GM19397 (cell line): ENCODE data around the gene CFAP74.
"Not testable (repeated sequence)": the region's sequence is repeated elsewhere in the genome, so short reads cannot be mapped to it uniquely, and the experiment has no call there.

Experiments
- ATAC-seq: cut with Tn5 transposase; IDR thresholded peaks from one replicate; pipeline ENCODE4 v1.9.1; 2021; ENCODE audit warnings: mild to moderate bottlenecking, moderate library complexity; ENCODE audit not compliant: unreplicated experiment

CFAP74 gene

GRCh38 chr1:1954831-1955441 is 48.6 kb downstream of the CFAP74 start:
- ATAC-seq: no peak

- no peak for ATAC-seq
Measured at GRCh38 chr1:1954015-1954414, 49.6 kb downstream of the CFAP74 start.

GRCh38 chr1:1950940-1951339 is 52.6 kb downstream of the CFAP74 start:
- ATAC-seq: no peak

DNA sequence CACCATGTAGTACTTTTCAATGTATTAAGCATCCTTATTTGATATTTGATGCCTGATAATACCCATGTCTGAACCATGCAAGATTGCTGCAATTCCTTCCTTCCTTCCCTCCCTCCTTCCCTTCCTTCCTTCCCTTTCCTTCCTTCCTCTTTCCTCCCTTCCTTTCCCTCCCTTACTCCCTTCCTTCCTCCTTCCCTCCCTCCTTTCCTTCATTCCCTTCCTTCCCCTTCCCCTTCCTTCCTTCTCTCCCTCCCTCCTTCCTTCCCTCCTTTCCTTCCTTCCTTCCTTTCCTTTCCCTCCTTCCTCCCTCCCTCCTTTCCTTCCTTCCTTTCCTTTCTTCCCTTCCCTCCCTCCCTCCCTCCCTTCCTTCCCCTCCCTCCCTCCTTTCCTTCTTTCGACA is 54.8 kb downstream of the CFAP74 start:
- no peak for ATAC-seq

GRCh38 chr1:1947493-1947892 is 56.1 kb downstream of the CFAP74 start:
- ATAC-seq: no peak

GRCh38 chr1:1946540-1946939 is 57.0 kb downstream of the CFAP74 start:
- no peak for ATAC-seq

- no peak for ATAC-seq
Measured at GRCh38 chr1:1945782-1946393, 57.7 kb downstream of the CFAP74 start.

DNA sequence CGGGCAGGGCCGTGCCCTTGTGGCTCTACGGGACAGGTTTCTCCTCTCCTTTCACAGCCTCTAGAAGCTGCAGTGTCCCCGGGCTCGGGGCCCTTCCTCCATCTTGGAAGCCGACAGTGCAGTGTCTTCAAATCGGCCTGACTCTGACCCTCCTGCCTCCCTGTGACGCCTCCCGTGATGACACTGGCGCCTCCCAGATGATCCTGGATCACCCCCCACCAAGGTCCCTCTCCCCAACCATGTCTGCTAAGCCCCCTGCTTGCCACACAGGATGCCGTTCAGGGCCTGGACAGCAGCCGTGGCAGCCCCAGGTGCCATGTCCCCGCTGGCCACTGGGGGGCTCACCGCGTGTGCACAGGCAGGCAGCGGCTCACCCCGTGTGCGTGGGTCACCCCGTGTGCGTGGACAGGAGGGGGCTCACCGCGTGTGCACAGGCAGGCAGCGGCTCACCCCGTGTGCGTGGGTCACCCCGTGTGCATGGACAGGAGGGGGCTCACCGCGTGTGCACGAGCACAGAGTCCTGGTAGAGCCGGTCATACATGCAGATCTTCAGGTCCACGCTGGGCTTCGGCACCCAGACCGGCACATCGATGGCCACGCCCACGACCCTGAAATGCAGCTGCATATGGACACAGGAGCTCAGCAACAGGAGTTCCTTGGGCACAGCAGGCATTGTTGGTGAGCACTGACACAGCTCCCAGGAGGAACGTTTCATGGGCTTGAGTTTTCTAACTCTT is 59.6 kb downstream of the CFAP74 start:
- no peak for ATAC-seq

GRCh38 chr1:1942753-1943656 is 60.6 kb downstream of the CFAP74 start:
- ATAC-seq: no peak

DNA sequence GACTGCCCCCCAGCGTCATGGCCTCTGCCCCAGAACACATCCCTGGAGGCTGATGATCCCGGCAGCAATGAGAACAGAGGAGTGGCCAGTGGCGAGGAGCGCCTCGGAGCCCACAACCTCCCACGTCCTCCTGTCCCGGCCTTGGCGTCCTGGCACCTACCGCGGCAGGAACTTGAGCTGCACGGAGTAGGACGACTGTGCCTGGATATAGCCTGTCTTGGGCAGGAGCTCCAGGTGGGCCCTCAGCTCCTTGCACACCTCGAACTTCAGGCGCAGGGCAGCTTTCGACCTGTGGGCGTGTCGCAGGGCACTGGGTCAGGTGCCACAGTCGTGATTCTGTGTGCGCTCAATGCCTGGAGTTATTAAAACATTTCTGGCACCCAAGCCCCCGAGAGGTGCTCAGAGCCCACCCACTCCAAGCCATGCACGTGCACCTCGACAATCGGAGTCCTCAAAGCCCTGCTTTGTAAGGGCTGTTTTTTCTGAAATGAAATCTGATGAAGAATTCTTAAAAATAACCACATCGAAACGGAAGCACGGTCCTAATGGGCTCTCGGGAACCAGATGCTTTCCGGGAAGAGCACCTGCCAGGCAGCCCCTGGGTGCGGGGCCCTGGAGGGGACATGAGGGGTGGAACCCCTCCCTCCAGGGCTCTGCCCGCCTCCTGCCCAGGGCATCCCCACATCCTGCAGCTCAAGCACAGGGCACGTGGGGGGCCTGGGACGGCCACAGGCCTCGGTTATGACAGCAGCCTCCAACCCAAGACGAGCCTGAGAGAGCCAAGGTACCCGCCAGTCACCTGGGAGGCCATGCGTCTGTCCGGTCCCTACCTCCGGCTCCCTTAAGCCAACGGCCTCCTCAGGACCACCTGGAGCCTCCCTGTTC is 61.5 kb downstream of the CFAP74 start:
- no peak for ATAC-seq

GRCh38 chr1:1941211-1941841 is 62.3 kb downstream of the CFAP74 start:
- ATAC-seq: no peak

DNA sequence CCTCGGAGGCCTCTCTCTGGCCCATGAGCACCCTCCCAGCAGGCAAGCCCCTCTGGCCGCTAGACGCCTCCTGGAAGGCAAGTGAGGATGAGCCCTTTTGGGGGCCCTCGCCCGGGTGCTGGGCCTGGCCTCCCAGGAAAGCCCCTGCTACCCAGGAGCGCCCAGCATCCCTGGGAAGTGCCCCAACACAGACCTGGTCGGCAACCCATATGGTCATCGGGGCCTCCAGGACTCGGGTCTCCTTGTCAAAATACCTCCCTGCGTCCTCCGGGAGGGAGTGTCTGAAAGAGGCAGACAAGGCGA is 63.5 kb downstream of the CFAP74 start:
- ATAC-seq: no peak

GRCh38 chr1:1939296-1940122 is 64.1 kb downstream of the CFAP74 start:
- ATAC-seq: no peak

GRCh38 chr1:1938613-1939295 is 64.8 kb downstream of the CFAP74 start:
- ATAC-seq: no peak

DNA sequence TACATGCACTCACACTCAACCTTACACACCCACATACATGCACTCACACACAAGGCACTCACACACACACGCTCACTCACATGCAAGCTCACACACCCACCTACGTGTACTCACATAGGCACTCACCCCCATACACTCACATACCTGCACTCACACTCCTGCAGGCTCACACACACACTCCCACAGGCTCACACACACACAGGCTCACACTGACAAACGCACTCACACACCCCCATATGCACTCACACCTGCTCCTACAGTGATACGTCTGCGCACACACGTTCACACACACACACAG is 65.4 kb downstream of the CFAP74 start:
- no peak for ATAC-seq

GRCh38 chr1:1937549-1938275 is 65.9 kb downstream of the CFAP74 start:
- no peak for ATAC-seq

DNA sequence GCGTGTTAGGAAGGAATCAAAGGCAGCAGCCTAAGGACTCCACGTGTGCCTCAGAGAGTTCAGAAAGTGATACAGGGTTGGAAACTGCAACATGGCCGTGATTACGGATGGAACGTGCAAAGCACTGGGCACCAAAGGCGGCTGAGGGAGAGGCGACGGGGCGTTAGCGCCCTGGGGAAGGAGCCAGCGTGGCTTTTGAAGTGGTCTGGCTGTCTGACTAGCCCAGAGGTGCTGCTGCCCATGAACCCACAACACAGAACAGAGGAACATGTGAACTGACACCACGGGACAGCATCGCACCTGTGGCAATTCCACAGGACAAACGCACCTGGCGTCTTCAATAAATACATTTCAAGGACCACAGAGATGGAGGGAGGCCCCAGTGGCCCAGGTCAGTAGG is 66.5 kb downstream of the CFAP74 start:
- ATAC-seq: no peak

DNA sequence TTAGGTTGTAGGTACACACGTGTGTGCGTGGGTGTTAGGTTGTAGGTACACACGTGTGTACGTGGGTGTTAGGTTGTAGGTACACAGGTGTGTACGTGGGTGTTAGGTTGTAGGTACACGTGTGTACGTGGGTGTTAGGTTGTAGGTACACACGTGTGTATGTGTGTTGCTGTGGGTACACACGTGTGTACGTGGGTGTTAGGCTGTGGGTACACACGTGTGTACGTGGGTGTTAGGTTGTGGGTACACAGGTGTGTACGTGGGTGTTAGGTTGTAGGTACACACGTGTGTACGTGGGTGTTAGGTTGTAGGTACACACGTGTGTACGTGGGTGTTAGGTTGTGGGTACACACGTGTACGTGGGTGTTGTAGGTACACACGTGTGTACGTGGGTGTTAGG is 68.7 kb downstream of the CFAP74 start:
- ATAC-seq: not testable (repeated sequence)
